GM12878 (cell line): ENCODE results near the gene BHLHA15. TPM values are rescaled to one million over a fixed set of nuclear protein-coding genes. Genes with fewer than 3 reads are reported as not detected.

Experiments used
- ATAC-seq: fragments of 200-7000 bp; cut with Tn5 transposase; 3 replicates; pipeline ENCODE4 v1.9.1; 2020; ENCODE audit warnings: mild to moderate bottlenecking, moderate library complexity
- BruUV-seq: library from RNA; stranded (reverse); fragments of 400-500 nt; replicated peaks from 2 replicates; lab custom pipeline; 2021; lab: Mats Ljungman, UMichigan
- CTCF ChIA-PET: fragments of 300-600 bp; sonication (Branson Sonifier 250); formaldehyde crosslinking; extraction: SDS; loops from one replicate; lab custom pipeline; 2021; ENCODE audit warnings: inconsistent platforms; lab: Yijun Ruan, JAX
- POLR2A ChIA-PET: fragments of 350-600 bp; formaldehyde crosslinking; extraction: SDS; loops from one replicate; lab custom pipeline; 2021; ENCODE audit warnings: inconsistent platforms; lab: Charles Lee
- RAD21 ChIA-PET: fragments of 300-600 bp; sonication (Branson Sonifier 250); formaldehyde crosslinking; loops from one replicate; lab custom pipeline; 2023; ENCODE audit warnings: antibody characterized with exemption; ENCODE audit not compliant: unreplicated experiment; lab: Charles Lee
- SMC1A ChIA-PET: fragments of 300-600 bp; sonication (Branson Sonifier 250); formaldehyde crosslinking; loops from one replicate; lab custom pipeline; 2023; ENCODE audit not compliant: unreplicated experiment, uncharacterized antibody; lab: Charles Lee
- DNase-seq: peaks from one replicate; pipeline ENCODE4 v3.0.0-alpha.2; 2011; ENCODE audit warnings: low read depth, low spot score
- FAIRE-seq: peaks from 3 replicates; lab custom pipeline; 2011; peaks lifted over from hg19 to GRCh38; lab: Jason Lieb, UNC
- H2AFZ ChIP-seq: 2 replicates; pipeline ENCODE4 v1.6.0; 2011; ENCODE audit warnings: low read depth, low read length, control low read depth; ENCODE audit not compliant: control insufficient read depth
- H3K27ac ChIP-seq: 2 replicates; pipeline ENCODE4 v1.5.1; 2011; ENCODE audit warnings: control low read depth; ENCODE audit not compliant: control insufficient read depth, insufficient read depth
- H3K27me3 ChIP-seq, 2 experiments: replicated peaks in 1 of 2; 2 replicates each; pipeline versions ENCODE4 v1.6.0 to v1.6.1; 2011; ENCODE audit warnings: low read length in 1 of 2; ENCODE audit not compliant: control insufficient read depth in 2 of 2, insufficient read depth in 2 of 2
- H3K36me3 ChIP-seq, 2 experiments: 2 replicates each; pipeline ENCODE4 v1.5.1; 2011; ENCODE audit warnings: low read length in 1 of 2; ENCODE audit not compliant: control insufficient read depth in 2 of 2, insufficient read depth in 2 of 2
- H3K4me1 ChIP-seq: 2 replicates; pipeline ENCODE4 v1.6.1; 2011; ENCODE audit warnings: mild to moderate bottlenecking, low read length, moderate library complexity, mixed read lengths; ENCODE audit not compliant: control insufficient read depth, insufficient read depth
- H3K4me2 ChIP-seq: 2 replicates; pipeline ENCODE4 v1.6.0; 2011; ENCODE audit warnings: control low read depth; ENCODE audit not compliant: control insufficient read depth, insufficient read depth
- H3K4me3 ChIP-seq: fragments of 200-600 bp; sonication (generic); 2 replicates; pipeline ENCODE4 v1.5.1; 2016
- H3K79me2 ChIP-seq: 2 replicates; pipeline ENCODE4 v1.6.0; 2011; ENCODE audit warnings: low read length; ENCODE audit not compliant: control insufficient read depth, insufficient read depth
- H3K9ac ChIP-seq: 2 replicates; pipeline ENCODE4 v1.8.0; 2011; ENCODE audit warnings: low read length, control low read depth, mixed read lengths; ENCODE audit not compliant: control insufficient read depth, insufficient read depth
- H3K9me3 ChIP-seq: replicated peaks from 3 replicates; pipeline ENCODE4 v1.5.1; 2011; ENCODE audit warnings: mild to moderate bottlenecking, low read length; ENCODE audit not compliant: control insufficient read depth, insufficient read depth
- H4K20me1 ChIP-seq: 2 replicates; pipeline ENCODE4 v1.6.0; 2011; ENCODE audit not compliant: control insufficient read depth, insufficient read depth
- CBX3 ChIP-seq: fragments of 200-600 bp; sonication (generic); IDR thresholded peaks from 2 replicates; pipeline ENCODE4 v1.6.1; 2016; ENCODE audit warnings: low read depth, borderline replicate concordance
- CHD4 ChIP-seq: fragments of 200-600 bp; sonication (generic); IDR thresholded peaks from 2 replicates; pipeline ENCODE4 v1.6.1; 2016; ENCODE audit warnings: mild to moderate bottlenecking
- GATAD2B ChIP-seq: fragments of 450-650 bp; conservative IDR thresholded peaks from 2 replicates; pipeline ENCODE4 v1.6.1; 2017; ENCODE audit warnings: low read depth, mild to moderate bottlenecking, moderate library complexity
- IRF4 ChIP-seq: IDR thresholded peaks from 2 replicates; pipeline ENCODE4 v1.6.1; 2011; ENCODE audit warnings: low read depth, low read length
- KLF5 ChIP-seq: fragments of 450-650 bp; IDR thresholded peaks from 2 replicates; pipeline ENCODE4 v1.6.1; 2014; ENCODE audit warnings: mild to moderate bottlenecking; ENCODE audit not compliant: partially characterized antibody
- PML ChIP-seq: IDR thresholded peaks from 2 replicates; pipeline ENCODE4 v1.6.1; 2012; ENCODE audit warnings: low read length, inconsistent platforms
- RAD21 ChIP-seq: IDR thresholded peaks from 2 replicates; pipeline ENCODE4 v1.6.1; 2011; ENCODE audit warnings: mild to moderate bottlenecking, low read depth, low read length, moderate library complexity; ENCODE audit not compliant: insufficient read depth
- RBBP5 ChIP-seq: fragments of 200-600 bp; sonication (generic); conservative IDR thresholded peaks from 2 replicates; pipeline ENCODE4 v1.6.1; 2016
- RCOR1 ChIP-seq: conservative IDR thresholded peaks from 2 replicates; pipeline ENCODE4 v1.6.1; 2012; ENCODE audit warnings: low read depth, low read length, improper control_type of control experiment
- SMAD5 ChIP-seq: IDR thresholded peaks from 2 replicates; pipeline ENCODE4 v1.6.1; 2016; ENCODE audit warnings: antibody characterized with exemption, low read depth
- SP1 ChIP-seq: IDR thresholded peaks from one replicate; pipeline ENCODE4 v1.6.1; 2011; ENCODE audit warnings: low read depth, low read length
- TBL1XR1 ChIP-seq: IDR thresholded peaks from 2 replicates; pipeline ENCODE4 v1.6.1; 2012; ENCODE audit warnings: low read depth, low read length, improper control_type of control experiment
- TCF3 ChIP-seq: IDR thresholded peaks from 2 replicates; pipeline ENCODE4 v1.6.1; 2012; ENCODE audit warnings: low read depth, mild to moderate bottlenecking, low read length, borderline replicate concordance; ENCODE audit not compliant: insufficient read depth
- USF2 ChIP-seq: IDR thresholded peaks from 2 replicates; pipeline ENCODE4 v1.6.1; 2011; ENCODE audit warnings: low read depth, low read length, improper control_type of control experiment, borderline replicate concordance
- YY1 ChIP-seq: IDR thresholded peaks from 2 replicates; pipeline ENCODE4 v1.6.1; 2011; ENCODE audit warnings: low read depth, mild to moderate bottlenecking, low read length
- ZBTB11 ChIP-seq: fragments of 450-650 bp; formaldehyde crosslinking; IDR thresholded peaks from 2 replicates; pipeline ENCODE4 v1.5.0; 2022; ENCODE audit warnings: mild to moderate bottlenecking, missing genetic modification characterization
- ZBTB4 ChIP-seq: fragments of 450-650 bp; formaldehyde crosslinking; IDR thresholded peaks from 2 replicates; pipeline ENCODE4 v1.4.0; 2022; ENCODE audit warnings: mild to moderate bottlenecking, moderate library complexity
- ZNF274 ChIP-seq: IDR thresholded peaks from one replicate; pipeline ENCODE4 v1.8.0; 2011; ENCODE audit not compliant: insufficient read length, insufficient read depth
- WGBS: methylation state at CpG from one replicate; pipeline ENCODE4 v1.1.6; 2016; ENCODE audit warnings: low lambda C conversion rate; ENCODE audit not compliant: insufficient replicate concordance, insufficient coverage; ENCODE audit errors: missing lambda C conversion rate; 5-methylcytosine and 5-hydroxymethylcytosine counted together
- in situ Hi-C: fragments of 300-500 bp; cut with MboI; formaldehyde crosslinking; loops from 9 replicates; pipeline ENCODE4 v1.14.3; 2018; ENCODE audit warnings: mixed read lengths
- intact Hi-C: fragments of 100-400 bp; cut with micrococcal nuclease; formaldehyde crosslinking; loops from one replicate; pipeline ENCODE4 v1.14.2; 2022; ENCODE audit not compliant: unreplicated experiment
- polyA plus RNA-seq, 11 experiments: library from polyadenylated mRNA; depleted of rRNA in 4 of 11; unstranded in 6 of 11; stranded (reverse) in 5 of 11; fragments of >200 nt; fragmentation: Nextera tagmentation in 4 of 11; fragmentation: Illumina TruSeq in 1 of 11; extraction: Ambion mirVana in 4 of 11; extraction: Trizol in 1 of 11; gene quantifications; 1 replicate in 1 of 11; 2 replicates in 10 of 11; pipeline versions ENCODE4 v1.2.1 to v1.2.3, GENCODE V29; 2011 to 2016; ENCODE audit warnings: inconsistent platforms in 2 of 11, missing spikeins in 2 of 11, low read depth in 1 of 11
- total RNA-seq, 4 experiments: library from RNA; depleted of rRNA in 3 of 4; stranded (reverse); fragments of >200 nt in 3 of 4; fragmentation: Illumina TruSeq in 1 of 4; extraction: Trizol in 1 of 4; gene quantifications; 2 replicates each; pipeline versions ENCODE4 v1.2.1 to v1.2.3, GENCODE V29; 2013 to 2021

Gene BHLHA15
- total and polyA plus RNA-seq, 10 of the 15 experiments (the other 5 are each of a cell fraction or from before 2014, with no cell fraction given), result 0.54 to 4.2 (median 2.5) TPM; not detected in 4

- H3K4me1 ChIP-seq, result peaks cover 24% of the 10 kb centered on the region
- BruUV-seq, result no TSS peak
- no peaks in the 10 kb centered on the region for H3K9me3 ChIP-seq
- WGBS, result 98% methylated on average over 33 of the region's 34 CpGs
- no peak overlapping the region for H3K27ac ChIP-seq
- ChIA-PET POLR2A (no interaction called here), CTCF (no interaction called here), RAD21 (no interaction called here), SMC1A (no interaction called here)
- no peaks in the 10 kb centered on the region for H3K79me2 ChIP-seq
- no peaks in the 10 kb centered on the region for H3K36me3 ChIP-seq
- no peak overlapping the region for H2AFZ ChIP-seq
- H4K20me1 ChIP-seq, result no peaks in the 10 kb centered on the region
- intact Hi-C loops, result no loop called here
- FAIRE-seq (no peak), DNase-seq (no peak), ATAC-seq (no peak)
- no peak overlapping the region for H3K4me2 ChIP-seq
- H3K4me3 ChIP-seq, result no peak overlapping the region
- no peaks in the 10 kb centered on the region for H3K27me3 ChIP-seq
- no peak overlapping the region for H3K9ac ChIP-seq
- in situ Hi-C loops, result no loop called here
- TF ChIP-seq ZBTB11, result no peak
- TF ChIP-seq SMAD5, result no peak
- no peak for TF ChIP-seq USF2
- TF ChIP-seq ZNF274, result no peak
- no peak for TF ChIP-seq CBX3
- TF ChIP-seq SP1, result no peak
- TF ChIP-seq RCOR1, result no peak
- no peak for TF ChIP-seq TBL1XR1
- no peak for TF ChIP-seq ZBTB4 (CRISPR knock-in tag)
- TF ChIP-seq YY1, result no peak
- TF ChIP-seq PML, result no peak
- TF ChIP-seq TCF3, result no peak
- no peak for TF ChIP-seq RAD21
- TF ChIP-seq KLF5, result no peak
- no peak for TF ChIP-seq GATAD2B
- no peak for TF ChIP-seq RBBP5
- TF ChIP-seq IRF4, result no peak
- TF ChIP-seq CHD4, result no peak
Measured at GRCh38 chr7:98221611-98222532, 10.6 kb downstream of the BHLHA15 start.
